Glomerular visceral epithelial cell (primary cell): ENCODE data around the gene TRMT10C.
"Not testable (repeated sequence)": the region's sequence is repeated elsewhere in the genome, so short reads cannot be mapped to it uniquely, and the experiment has no call there.

Source experiments
- DNase-seq: peaks from one replicate; pipeline ENCODE4 v3.0.0-alpha.2; 2016; ENCODE audit errors: extremely low spot score

Gene TRMT10C

GRCh38 chr3:101548527-101549105 lies 13.1 kb upstream of the TRMT10C start:
- DNase-seq: no peak

GRCh38 chr3:101549473-101549872 lies 12.2 kb upstream of the TRMT10C start:
- DNase-seq: no peak

GRCh38 chr3:101551359-101552081 lies 10.1 kb upstream of the TRMT10C start:
- not testable (repeated sequence) for DNase-seq

DNA sequence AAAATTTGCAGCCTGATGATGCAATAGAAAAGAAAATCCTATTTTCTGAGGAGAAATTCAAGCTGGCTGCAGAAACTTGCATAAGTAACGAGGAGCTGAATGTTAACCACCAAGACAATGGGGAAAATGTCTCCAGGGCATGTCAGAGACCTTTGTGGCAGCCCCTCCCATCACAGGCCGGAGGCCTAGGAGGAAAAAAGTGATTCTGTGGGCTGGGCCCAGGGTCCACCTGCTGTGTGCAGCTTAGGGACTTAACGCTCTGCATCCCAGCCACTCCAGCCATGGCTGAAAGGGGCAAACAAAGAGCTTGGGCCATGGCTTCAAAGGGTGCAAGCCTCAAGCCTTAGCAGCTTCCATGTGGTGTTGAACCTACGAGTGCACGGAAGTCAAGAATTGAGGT lies 8.3 kb upstream of the TRMT10C start:
- DNase-seq: not testable (repeated sequence)

- DNase-seq: no peak
Observed at GRCh38 chr3:101556064-101556463, 5.6 kb upstream of the TRMT10C start.

- DNase-seq: no peak
Observed at GRCh38 chr3:101567528-101568317, 6.1 kb downstream of the TRMT10C start.

DNA sequence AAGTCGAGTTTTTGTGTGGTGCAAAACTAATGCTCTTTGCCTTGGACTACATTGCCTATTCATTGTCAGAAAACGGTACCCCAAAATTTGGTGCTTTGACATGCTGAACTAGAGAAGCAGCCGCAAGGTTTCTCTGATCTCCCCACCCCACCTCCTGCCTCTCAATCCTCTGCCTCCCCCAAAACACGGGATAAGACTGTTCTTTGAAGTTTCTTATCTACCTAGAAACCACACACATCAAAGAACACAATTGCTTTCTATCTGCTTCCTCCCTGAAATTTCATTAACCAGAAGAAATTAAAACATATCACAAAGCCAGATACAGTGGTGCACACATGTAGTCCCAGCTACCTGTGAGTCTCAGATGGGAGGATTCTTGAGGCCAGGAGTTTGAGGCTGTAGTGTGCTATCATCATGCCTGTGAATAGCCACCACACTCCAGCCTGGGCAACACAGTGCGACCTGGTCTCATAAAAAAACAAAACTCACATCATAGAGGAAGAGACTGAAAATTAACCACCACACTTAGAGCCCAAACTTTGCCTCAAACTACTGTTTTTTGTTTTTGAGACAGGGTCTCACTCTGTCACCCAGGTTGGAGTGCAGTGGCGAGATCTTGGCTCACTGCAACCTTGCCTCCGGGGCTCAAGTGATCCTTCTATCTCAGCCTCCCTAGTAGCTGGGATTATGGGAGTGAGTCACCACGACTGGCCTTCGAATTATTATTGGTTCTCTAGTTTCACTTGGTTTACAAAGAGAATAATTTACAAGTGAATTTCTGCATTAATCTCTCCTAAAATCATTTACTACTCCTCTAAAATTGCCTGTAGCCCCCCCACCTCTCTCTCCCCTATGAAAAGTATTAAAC lies 9.6 kb downstream of the TRMT10C start:
- no peak for DNase-seq

DNA sequence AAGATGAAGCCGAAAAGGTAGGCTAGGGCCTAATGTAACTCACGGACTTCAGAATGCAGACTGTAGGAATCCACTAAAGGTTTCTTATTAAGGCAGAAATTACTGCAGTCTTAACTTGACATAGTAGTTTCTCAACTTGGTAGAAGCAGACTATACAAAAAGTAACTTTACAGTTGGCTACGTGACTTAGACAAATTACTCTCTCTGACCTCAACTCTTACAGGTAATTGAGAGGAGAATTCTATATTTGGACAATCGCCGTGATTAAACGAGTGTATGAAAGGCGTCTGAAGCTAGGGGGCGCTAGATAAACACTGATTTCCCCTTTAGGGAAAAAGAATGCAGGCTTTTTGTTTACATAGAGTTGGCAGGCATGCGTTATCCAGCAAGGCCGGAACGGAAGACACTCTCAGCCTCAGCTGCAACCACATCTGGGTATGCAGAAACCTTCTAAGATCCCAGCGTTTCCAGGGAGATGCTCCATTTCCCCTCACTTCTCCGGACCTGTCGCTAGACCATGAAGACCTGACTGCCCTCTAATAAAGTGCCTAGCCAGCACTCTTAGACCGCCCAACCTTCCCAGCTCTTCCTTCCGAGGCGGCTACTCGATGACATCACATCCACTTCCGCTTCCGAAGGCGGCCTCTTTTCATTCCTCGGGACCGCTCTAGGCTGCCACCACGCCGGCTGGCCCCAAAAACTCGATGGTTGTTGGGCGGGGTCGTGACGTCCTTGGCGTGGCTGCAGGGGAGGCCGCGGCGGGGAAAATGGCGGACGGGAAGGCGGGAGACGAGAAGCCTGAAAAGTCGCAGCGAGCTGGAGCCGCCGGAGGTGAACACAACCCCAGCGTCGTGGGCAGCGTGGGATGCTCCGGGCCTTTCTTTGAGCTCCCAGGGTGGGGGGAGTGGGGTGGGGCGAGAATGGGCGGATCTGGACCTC lies 12.1 kb downstream of the TRMT10C start, which contains the start of gene PCNP:
Gene PCNP, plus strand, starts transcription at position 732 of the 939 bp plus-strand sequence. Its CDS starts 36 bp downstream, at position 768.
- peak; percentile 98 for DNase-seq

DNA sequence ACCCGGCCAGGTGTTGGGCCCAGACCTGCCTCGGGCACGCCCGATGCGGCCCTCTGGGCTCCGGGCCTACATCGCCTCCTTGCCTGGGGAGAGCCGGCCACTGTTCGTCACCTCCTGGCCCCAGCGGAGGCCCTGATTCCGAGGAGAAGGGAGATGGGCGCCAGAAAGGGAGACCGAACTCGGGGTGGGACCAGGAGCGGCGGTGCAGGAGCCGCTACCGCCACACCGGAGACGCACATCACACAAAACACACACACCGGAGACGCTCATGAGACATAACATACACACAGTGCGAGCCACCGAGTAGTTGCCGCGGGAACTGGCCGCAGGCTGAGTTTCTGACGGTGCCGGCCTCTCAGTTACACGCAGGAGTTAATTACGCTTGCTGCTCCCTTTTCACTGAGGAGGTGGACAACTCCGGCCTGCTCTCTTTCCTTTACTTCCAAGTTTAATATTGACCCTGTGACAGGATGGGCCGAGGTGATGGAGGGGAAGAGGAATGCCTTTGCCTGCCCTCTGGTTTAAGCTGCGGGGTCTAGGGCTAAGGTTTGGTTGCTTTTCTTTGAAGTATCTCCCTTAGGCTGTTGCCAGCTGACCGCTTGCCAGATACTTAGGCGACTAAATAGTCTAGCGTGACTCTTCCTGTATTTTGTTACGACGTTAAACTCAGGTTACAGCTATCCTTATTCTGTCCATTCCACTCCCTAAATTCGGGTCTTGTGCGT lies 12.9 kb downstream of the TRMT10C start:
- peak; percentile 49 for DNase-seq

DNA sequence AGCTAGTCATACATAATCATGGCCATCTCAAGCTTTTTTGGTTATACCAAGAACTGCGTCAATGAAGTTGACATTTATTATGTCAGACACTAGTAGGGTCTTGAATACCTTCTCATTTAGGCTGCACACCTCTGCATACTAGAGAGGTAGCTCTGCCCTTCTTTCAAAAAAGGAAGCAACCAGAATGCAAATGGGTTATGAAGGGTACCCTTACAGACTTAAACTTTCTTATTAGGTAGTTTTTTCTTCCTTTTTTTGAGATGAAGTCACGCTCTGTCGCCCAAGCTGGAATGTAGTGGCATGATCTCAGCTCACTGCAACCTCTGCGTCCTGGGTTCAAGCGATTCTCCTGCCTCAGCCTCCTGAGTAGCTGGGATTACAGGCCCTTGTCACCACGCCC lies 15.6 kb downstream of the TRMT10C start:
- no peak for DNase-seq

DNA sequence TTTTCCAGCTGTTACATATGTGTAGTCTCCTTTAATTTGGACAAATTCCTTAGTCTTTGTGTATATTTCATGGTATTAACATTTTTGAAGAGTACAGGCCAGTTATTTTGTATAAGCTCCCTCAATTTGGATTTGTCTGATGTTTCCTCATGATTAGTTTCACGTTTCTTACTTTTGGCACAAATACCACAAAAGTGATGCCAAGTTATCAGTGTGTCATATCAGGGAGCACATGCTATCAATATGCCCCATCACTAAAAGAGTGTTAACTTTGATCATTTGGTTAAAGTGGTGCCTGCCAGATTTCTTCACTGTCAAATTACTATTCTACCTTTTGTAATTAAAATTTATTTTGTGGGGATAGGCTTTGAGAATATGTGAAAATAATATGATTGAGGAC lies 26.9 kb downstream of the TRMT10C start:
- no peak for DNase-seq

GRCh38 chr3:101591071-101591470 lies 29.4 kb downstream of the TRMT10C start:
- DNase-seq: no peak

DNA sequence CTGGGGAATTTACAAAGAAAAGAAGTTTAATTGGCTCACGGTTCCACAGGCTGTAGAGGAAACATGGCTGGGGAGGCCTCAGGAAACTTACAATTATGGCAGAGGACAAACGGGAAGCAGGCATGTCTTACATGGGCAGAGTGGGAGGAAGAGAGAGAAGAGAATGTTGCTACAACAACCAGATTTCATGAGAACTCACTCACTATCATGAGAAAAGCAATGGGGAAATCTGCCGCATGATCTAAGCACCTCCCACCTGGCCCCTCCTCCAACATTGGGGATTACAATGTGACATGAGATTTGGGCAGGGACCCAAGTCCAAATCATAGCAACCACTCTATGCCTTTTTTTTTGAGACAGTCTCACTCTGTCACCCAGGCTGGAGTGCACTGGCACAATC lies 41.1 kb downstream of the TRMT10C start:
- no peak for DNase-seq

- no peak for DNase-seq
Observed at GRCh38 chr3:101603184-101603583, 41.5 kb downstream of the TRMT10C start.

- not testable (repeated sequence) for DNase-seq
Observed at GRCh38 chr3:101605398-101605797, 43.7 kb downstream of the TRMT10C start.

DNA sequence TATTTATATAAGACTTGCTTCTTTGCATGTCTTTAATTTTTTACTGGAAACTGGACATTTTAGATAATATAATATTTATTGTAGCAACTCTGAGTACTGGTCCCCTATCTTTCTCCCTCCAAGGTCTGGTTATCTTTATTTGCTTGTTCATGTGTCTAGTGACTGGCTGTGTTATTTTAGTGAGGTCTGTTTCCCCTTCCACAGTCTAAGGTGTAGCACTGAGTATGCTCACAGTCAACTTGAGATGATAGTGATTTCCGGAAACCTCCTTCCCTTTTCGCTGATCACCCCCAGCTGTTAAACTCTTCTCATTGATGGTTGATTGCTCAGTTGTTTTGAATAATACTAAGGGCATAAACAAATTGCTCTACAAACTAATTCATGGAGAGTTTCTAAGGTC lies 49.4 kb downstream of the TRMT10C start:
- no peak for DNase-seq

GRCh38 chr3:101613014-101613413 lies 51.3 kb downstream of the TRMT10C start:
- DNase-seq: not testable (repeated sequence)

DNA sequence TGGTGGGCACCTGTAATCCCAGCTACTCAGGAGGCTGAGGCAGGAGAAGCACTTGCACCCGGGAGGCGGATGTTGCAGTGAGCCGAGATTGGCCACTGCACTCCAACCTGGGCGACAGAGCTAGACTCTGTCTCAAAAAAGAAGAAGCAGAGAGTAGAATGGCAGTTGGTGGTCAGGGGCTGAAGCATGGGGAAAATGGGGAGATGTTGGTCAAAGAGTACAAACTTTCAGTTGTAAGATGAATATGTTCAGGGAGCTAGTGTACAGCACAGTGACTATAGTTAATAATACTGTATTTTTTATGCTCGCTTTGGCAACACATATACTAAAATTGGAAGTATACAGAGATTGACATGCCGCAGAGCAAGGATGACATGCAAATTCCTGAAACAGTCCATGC lies 53.9 kb downstream of the TRMT10C start:
- no peak for DNase-seq
